Lung (tissue), 12 donors: ENCODE measurements around the gene MED27. TPM values are rescaled to one million over a fixed set of nuclear protein-coding genes. Genes with fewer than 3 reads are reported as not detected.

Experiments used
- ATAC-seq: fragments of 200-7000 bp; cut with Tn5 transposase; one replicate; pipeline ENCODE4 v1.9.1; 2020; ENCODE audit warnings: moderate number of reproducible peaks; ENCODE audit not compliant: insufficient read depth, low FRiP score
- DNase-seq, 3 donors: peaks; one replicate each; pipeline ENCODE4 v3.0.0-alpha.2; 2013 to 2017
- H3K27ac ChIP-seq, 2 donors: one replicate each; pipeline ENCODE4 v1.5.1; 2013; ENCODE audit warnings: mild to moderate bottlenecking in 2 of 2, moderate library complexity in 2 of 2, control low read depth in 1 of 2, inconsistent platforms in 1 of 2, low read depth in 1 of 2, low read length in 1 of 2
- H3K27me3 ChIP-seq, 3 donors: one replicate each; pipeline ENCODE4 v1.5.1; 2013; ENCODE audit warnings: low read length in 2 of 3; ENCODE audit not compliant: control insufficient read depth in 3 of 3, insufficient read depth in 3 of 3
- H3K36me3 ChIP-seq, 4 donors: one replicate each; pipeline ENCODE4 v1.5.1; 2013; ENCODE audit warnings: low read length in 4 of 4, mild to moderate bottlenecking in 1 of 4, moderate library complexity in 1 of 4; ENCODE audit not compliant: control insufficient read depth in 4 of 4, insufficient read depth in 4 of 4
- H3K4me1 ChIP-seq, 5 donors: one replicate each; pipeline ENCODE4 v1.5.1; 2013; ENCODE audit warnings: low read length in 5 of 5, mild to moderate bottlenecking in 2 of 5, moderate library complexity in 1 of 5; ENCODE audit not compliant: control insufficient read depth in 5 of 5, insufficient read depth in 5 of 5
- H3K4me3 ChIP-seq: one replicate; pipeline ENCODE4 v1.5.1; 2013; ENCODE audit warnings: mild to moderate bottlenecking, control low read depth, moderate library complexity
- H3K9ac ChIP-seq, 2 donors: one replicate each; pipeline ENCODE4 v1.5.1; 2013; ENCODE audit warnings: low read length in 2 of 2, control low read depth in 1 of 2; ENCODE audit not compliant: insufficient read depth in 1 of 2
- H3K9me3 ChIP-seq, 4 donors: one replicate each; pipeline ENCODE4 v1.5.1; 2013; ENCODE audit warnings: low read length in 3 of 4, mild to moderate bottlenecking in 1 of 4, moderate library complexity in 1 of 4; ENCODE audit not compliant: control insufficient read depth in 4 of 4, insufficient read depth in 3 of 4
- CTCF ChIP-seq: IDR thresholded peaks from 2 replicates; pipeline ENCODE4 v1.5.1; 2012; ENCODE audit warnings: mild to moderate bottlenecking; ENCODE audit errors: control extremely low read depth, extremely low read depth
- WGBS, 2 donors: extraction: QIAGEN DNeasy Blood & Tissue Kit; methylation state at CpG; one replicate each; pipeline ENCODE4 v1.1.7; 2013; 5-methylcytosine and 5-hydroxymethylcytosine counted together
- polyA plus RNA-seq, 2 donors: library from polyadenylated mRNA; stranded (reverse); fragments of 200-250 nt; gene quantifications; one replicate each; pipeline ENCODE4 v1.2.1, GENCODE V29; 2013
- total RNA-seq, 2 donors: library from RNA; depleted of rRNA in 1 of 2; stranded (reverse); fragments of >200 nt in 1 of 2; gene quantifications; one replicate each; pipeline ENCODE4 v1.2.1, GENCODE V29; 2014 to 2021
- donor health status: control.
- donor health status: control.
- donor health status: Bipolar disorder and iron deficiency.
- donor health status: healthy.
- donor health status: DM: yes; HTN: yes; CAD: no.

MED27 gene
- total and polyA plus RNA-seq, 4 donors, result 9.8 to 22.3 (median 16.7) TPM

- no peak for TF ChIP-seq CTCF
- WGBS, 2 donors, result 65 to 73% methylated on average over 5 of the region's 5 CpGs
- no peak for ATAC-seq
These were observed 38.9 kb downstream of the MED27 start for GRCh38 chr9:132040808-132041207.

GRCh38 chr9:132040246-132040645 is 39.4 kb downstream of the MED27 start:
- H3K27ac ChIP-seq, result no peak overlapping the region
- DNase-seq, result no peak
- WGBS, 2 donors, result 96% methylated on average over 10 of the region's 10 CpGs
- no peak for ATAC-seq
- peaks cover 0 to 2% (median 0%) of the 10 kb centered on the region in 5 donors for H3K4me1 ChIP-seq
- H3K9ac ChIP-seq, result no peak overlapping the region
- no peak for TF ChIP-seq CTCF
- no peaks in the 10 kb centered on the region for H3K36me3 ChIP-seq
- no peak overlapping the region for H3K4me3 ChIP-seq
- H3K9me3 ChIP-seq, result no peaks in the 10 kb centered on the region
- H3K27me3 ChIP-seq, result no peaks in the 10 kb centered on the region

More at GRCh38 chr9:132040808-132041207, 38.9 kb downstream of the MED27 start:
- Histone ChIP-seq H3K4me3 (no peak overlapping the region), H3K9me3 (no peaks in the 10 kb centered on the region), H3K4me1 (peaks cover 0 to 2% (median 0%) of the 10 kb centered on the region in 5 donors), H3K27me3 (no peaks in the 10 kb centered on the region), H3K9ac (no peak overlapping the region), H3K27ac (no peak overlapping the region), H3K36me3 (no peaks in the 10 kb centered on the region)
- no peak for DNase-seq

GRCh38 chr9:132039284-132039683 is 40.4 kb downstream of the MED27 start:
- TF ChIP-seq CTCF, result no peak
- no peak for ATAC-seq
- Histone ChIP-seq H3K9me3 (no peaks in the 10 kb centered on the region), H3K9ac (no peak overlapping the region), H3K27me3 (no peaks in the 10 kb centered on the region), H3K4me1 (peaks cover 0 to 4% (median 0%) of the 10 kb centered on the region in 5 donors), H3K4me3 (no peak overlapping the region), H3K27ac (no peak overlapping the region), H3K36me3 (no peaks in the 10 kb centered on the region)
- 93 to 95% methylated on average over 9 of the region's 9 CpGs for WGBS, 2 donors
- no peak for DNase-seq

- no peak for DNase-seq
- whole genome bisulfite sequencing, 2 donors, result 83 to 93% methylated on average over 6 of the region's 6 CpGs
- Histone ChIP-seq H3K27ac (no peak overlapping the region), H3K9me3 (no peaks in the 10 kb centered on the region), H3K4me1 (peaks cover 0 to 7% (median 4%) of the 10 kb centered on the region in 5 donors), H3K36me3 (no peaks in the 10 kb centered on the region), H3K4me3 (no peak overlapping the region), H3K27me3 (no peaks in the 10 kb centered on the region), H3K9ac (no peak overlapping the region)
- no peak for ATAC-seq
- TF ChIP-seq CTCF, result no peak
These were observed 42.2 kb downstream of the MED27 start for GRCh38 chr9:132037458-132037857.
